Hepatocyte (in vitro differentiated cells): ENCODE data around the gene EGLN1.

Experiments used
- CTCF ChIP-seq: fragments of 200-600 bp; sonication (generic); IDR thresholded peaks from 2 replicates; pipeline ENCODE4 v1.5.1; 2016; ENCODE audit warnings: antibody characterized with exemption, mild to moderate bottlenecking; ENCODE audit not compliant: poor library complexity
- EZH2 ChIP-seq: fragments of 200-600 bp; sonication (generic); IDR thresholded peaks from 2 replicates; pipeline ENCODE4 v1.6.1; 2016; ENCODE audit warnings: antibody characterized with exemption, mild to moderate bottlenecking, borderline replicate concordance

DNA sequence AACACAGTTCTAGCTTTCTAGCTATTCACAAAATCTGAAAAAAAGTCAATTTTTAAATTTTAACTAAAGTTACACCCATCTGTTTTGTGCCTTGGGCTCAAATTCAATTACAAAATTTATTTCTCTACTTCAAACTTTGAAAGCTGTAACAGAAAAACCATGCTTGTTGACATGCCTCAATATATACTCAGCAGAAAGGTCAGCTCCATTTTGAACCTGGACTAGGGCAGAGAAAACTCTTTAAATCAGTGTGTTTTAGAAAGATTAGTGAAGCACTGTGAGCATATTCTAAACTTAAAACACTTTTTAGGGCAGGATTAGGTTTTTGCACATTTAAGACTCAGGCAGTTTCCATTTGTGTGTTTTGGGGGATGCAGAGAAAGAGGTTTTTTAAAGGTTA, 49.6 kb downstream of the EGLN1 start:
- no peak for TF ChIP-seq CTCF
- no peak for TF ChIP-seq EZH2
